ENCODE results near the gene CEBPZOS.

The CEBPZOS gene

GRCh38 chr2:37246205-37246604 is 49.9 kb downstream of the CEBPZOS start:
- no peak for TF ChIP-seq CTCF (conservative IDR thresholded peaks at IDR 0.05)

GRCh38 chr2:37250869-37251740 is 54.8 kb downstream of the CEBPZOS start:
- TF ChIP-seq CTCF (conservative IDR thresholded peaks at IDR 0.05), result no peak
- no peak overlapping the region for H3K27ac ChIP-seq

More at GRCh38 chr2:37246205-37246604, 49.9 kb downstream of the CEBPZOS start:
- H3K27ac ChIP-seq, result no peak overlapping the region

Data from VCaP (cell line).